Measurements from ENCODE around the gene ZNF678.
A peak's percentile ranks its signal among the peaks of the same experiment; 100 is the strongest.
"Not testable (repeated sequence)": the region's sequence is repeated elsewhere in the genome, so short reads cannot be mapped to it uniquely, and the experiment has no call there.

The ZNF678 gene

DNA sequence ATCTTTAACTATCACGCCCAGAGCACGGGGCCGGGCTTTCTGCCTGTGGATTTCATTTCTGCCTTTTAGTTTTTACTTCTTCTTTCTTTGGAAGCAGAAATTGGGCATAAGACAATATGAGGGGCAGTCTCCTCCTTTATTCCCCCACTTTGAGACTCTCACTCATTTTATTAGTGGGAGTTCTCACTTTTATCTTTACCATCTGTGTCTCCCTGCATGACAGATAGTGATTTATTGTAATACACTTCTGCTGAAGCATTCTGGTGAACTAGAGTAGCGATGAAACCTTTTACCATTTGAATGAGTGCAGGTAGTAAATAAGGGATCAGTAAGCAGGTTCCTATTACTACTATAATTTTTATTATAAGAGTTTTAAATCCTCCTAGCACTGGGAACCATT, 26.4 kb downstream of the ZNF678 start:
- not testable (repeated sequence) for ATAC-seq (replicated peaks); H3K27ac Mint-ChIP-seq; H3K36me3 Mint-ChIP-seq (ENCODE audit: insufficient read depth); H3K4me3 Mint-ChIP-seq; H3K9me3 Mint-ChIP-seq; DNase-seq; H3K27me3 Mint-ChIP-seq
- peaks cover 2 to 10% of the 10 kb centered on the region in 2 donors for H3K4me1 Mint-ChIP-seq (ENCODE audit: low read depth in 2 of 2)

DNA sequence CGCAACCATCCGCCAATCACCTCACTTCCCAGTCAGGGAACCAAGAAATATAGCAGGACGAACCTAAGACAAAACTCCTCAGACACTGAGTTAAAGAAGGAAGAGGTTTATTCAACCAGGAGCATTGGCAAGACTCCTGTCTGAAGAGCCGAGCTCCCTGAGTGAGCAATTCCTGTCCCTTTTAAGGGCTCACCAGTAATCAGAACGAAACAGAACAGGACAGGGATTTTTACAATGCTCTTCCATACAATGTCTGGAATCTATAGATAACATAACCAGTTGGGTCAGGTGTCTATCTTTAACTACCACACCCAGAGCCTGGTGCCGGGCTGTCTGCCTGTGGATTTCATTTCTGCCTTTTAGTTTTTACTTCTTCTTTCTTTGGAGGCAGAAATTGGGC, 32.9 kb downstream of the ZNF678 start:
- not testable (repeated sequence) for H3K4me3 Mint-ChIP-seq; H3K36me3 Mint-ChIP-seq (ENCODE audit: insufficient read depth); DNase-seq; ATAC-seq (replicated peaks); H3K27ac Mint-ChIP-seq; H3K27me3 Mint-ChIP-seq
- peaks cover 6 to 25% of the 10 kb centered on the region in 2 donors for H3K4me1 Mint-ChIP-seq (ENCODE audit: low read depth in 2 of 2)
- peaks cover 7 to 10% of the 10 kb centered on the region in 2 donors for H3K9me3 Mint-ChIP-seq

- no peak overlapping the region for H3K27ac Mint-ChIP-seq
- ATAC-seq (replicated peaks) (no peak), DNase-seq (no peak)
- H3K4me1 Mint-ChIP-seq (ENCODE audit: low read depth in 2 of 2) = peaks cover 11 to 44% of the 10 kb centered on the region in 2 donors
- H3K4me3 Mint-ChIP-seq = no peak overlapping the region
- no peaks in the 10 kb centered on the region for H3K36me3 Mint-ChIP-seq (ENCODE audit: insufficient read depth)
- peaks cover 0 to 3% of the 10 kb centered on the region in 2 donors for H3K9me3 Mint-ChIP-seq
- no peaks in the 10 kb centered on the region for H3K27me3 Mint-ChIP-seq
Observed at GRCh38 chr1:227603327-227603726, 40.0 kb downstream of the ZNF678 start.

DNA sequence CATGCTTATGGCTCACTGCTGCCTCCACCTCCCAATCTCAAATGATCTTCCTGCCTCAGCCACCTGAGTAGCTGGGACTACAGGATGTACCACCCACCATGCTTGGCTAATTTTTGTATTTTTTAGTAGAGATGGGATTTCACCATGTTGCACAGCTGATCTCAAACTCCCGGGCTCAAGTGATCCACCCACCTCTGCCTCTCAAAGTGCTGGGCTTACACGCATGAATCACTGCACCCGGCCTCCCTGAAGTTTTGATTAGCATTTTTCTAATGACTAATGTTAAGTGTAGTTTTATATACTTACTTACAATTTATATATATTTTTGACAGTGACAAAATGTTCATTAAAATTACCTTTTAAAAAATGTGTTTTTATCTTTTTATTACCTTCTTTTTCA, 41.1 kb downstream of the ZNF678 start:
- H3K36me3 Mint-ChIP-seq (ENCODE audit: insufficient read depth) = no peaks in the 10 kb centered on the region
- no peak for ATAC-seq (replicated peaks)
- H3K27ac Mint-ChIP-seq = peak overlapping the region in 1 of 2 donors; percentile 8
- DNase-seq = no peak
- H3K27me3 Mint-ChIP-seq = no peaks in the 10 kb centered on the region
- H3K4me3 Mint-ChIP-seq = no peak overlapping the region
- H3K4me1 Mint-ChIP-seq (ENCODE audit: low read depth in 2 of 2) = peaks cover 10 to 37% of the 10 kb centered on the region in 2 donors
- H3K9me3 Mint-ChIP-seq = peaks cover 0 to 3% of the 10 kb centered on the region in 2 donors

- H3K9me3 Mint-ChIP-seq; ATAC-seq (replicated peaks); DNase-seq; H3K27me3 Mint-ChIP-seq; H3K36me3 Mint-ChIP-seq (ENCODE audit: insufficient read depth): not testable (repeated sequence)
- peak overlapping the region; percentile 82 to 94 for H3K27ac Mint-ChIP-seq
- H3K4me1 Mint-ChIP-seq (ENCODE audit: low read depth in 2 of 2) = peaks cover 5 to 28% of the 10 kb centered on the region in 2 donors
- H3K4me3 Mint-ChIP-seq = peak overlapping the region in 1 of 2 donors; percentile 40
Observed at GRCh38 chr1:227606271-227606670, 42.9 kb downstream of the ZNF678 start.

DNA sequence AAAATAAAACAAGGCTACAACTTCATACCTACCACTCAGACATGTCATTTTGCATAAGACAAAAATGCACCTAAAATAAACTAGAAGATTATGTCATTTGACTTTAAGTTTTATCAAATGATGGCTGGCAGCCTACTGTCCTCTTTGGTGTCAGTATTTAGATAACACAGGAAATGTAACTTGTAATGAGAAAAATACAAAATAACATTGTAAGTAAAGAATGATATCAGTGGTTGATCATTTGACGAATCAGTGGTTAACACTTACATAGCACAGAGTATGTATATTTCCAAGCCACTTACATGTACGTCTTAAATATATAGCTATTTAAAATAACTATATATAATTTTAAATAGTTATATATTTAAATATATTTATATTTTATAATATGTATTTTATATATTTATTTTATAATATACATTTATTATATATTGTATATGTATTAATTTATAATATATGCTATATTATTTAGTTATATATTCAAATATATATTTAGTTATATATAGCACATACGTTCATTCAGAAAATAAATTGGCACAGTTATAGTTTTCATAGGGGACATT, 44.1 kb downstream of the ZNF678 start:
- Mint-ChIP-seq H3K27ac (peak overlapping the region; percentile 15 to 94), H3K27me3 (no peaks in the 10 kb centered on the region), H3K9me3 (peaks cover 0 to 2% of the 10 kb centered on the region in 2 donors), H3K36me3 (ENCODE audit: insufficient read depth) (peaks cover 2% of the 10 kb centered on the region), H3K4me3 (peak overlapping the region in 1 of 2 donors; percentile 40), H3K4me1 (ENCODE audit: low read depth in 2 of 2) (peaks cover 8 to 37% of the 10 kb centered on the region in 2 donors)
- ATAC-seq (replicated peaks) (peak; percentile 98), DNase-seq (no peak)

DNA sequence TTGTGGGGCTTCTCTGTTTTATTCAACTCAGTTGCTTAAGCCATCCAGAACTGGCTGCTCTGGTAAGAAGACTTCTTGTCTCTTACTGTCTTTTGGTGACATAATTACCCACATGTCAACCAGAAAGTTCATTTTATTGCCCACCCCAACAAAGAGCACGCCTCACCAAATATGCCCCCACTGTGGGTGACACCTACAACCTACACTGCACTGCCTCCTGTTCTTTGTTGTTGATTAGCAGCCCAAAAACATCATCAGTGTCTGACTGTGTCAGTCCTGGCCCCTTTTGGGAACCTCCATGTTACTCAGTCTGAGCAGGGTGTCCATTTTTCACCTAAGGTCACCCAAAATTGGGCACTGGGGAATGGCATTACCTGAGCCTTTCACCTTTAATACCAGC, 49.3 kb downstream of the ZNF678 start:
- H3K27ac Mint-ChIP-seq = peak overlapping the region in 1 of 2 donors; percentile 84
- peaks cover 7 to 24% of the 10 kb centered on the region in 2 donors for H3K4me1 Mint-ChIP-seq (ENCODE audit: low read depth in 2 of 2)
- no peak for DNase-seq
- no peaks in the 10 kb centered on the region for H3K27me3 Mint-ChIP-seq
- peaks cover 2 to 8% of the 10 kb centered on the region in 2 donors for H3K9me3 Mint-ChIP-seq
- H3K4me3 Mint-ChIP-seq = no peak overlapping the region
- peaks cover 6% of the 10 kb centered on the region for H3K36me3 Mint-ChIP-seq (ENCODE audit: insufficient read depth)
- no peak for ATAC-seq (replicated peaks)

DNA sequence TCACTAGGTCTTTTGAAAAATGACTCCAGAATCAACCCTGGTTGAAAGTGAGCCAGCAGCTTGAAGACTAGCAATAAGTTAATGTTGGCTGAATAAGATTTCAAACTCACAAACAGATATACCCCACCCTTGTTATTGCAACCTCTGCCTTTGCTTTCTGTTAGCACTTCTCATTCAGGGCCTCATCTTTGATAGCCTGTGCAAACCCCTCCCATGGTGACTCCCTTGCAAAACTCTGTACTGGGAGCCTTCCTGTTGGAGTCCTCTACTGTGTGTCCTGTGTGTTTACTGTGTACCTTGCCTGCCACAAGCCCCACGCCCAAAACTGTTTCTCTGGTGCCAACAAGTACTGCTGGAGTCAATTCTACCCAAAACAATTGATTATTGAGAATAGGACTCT, 50.2 kb downstream of the ZNF678 start:
- no peak overlapping the region for H3K4me3 Mint-ChIP-seq
- peak overlapping the region in 1 of 2 donors; percentile 84 for H3K27ac Mint-ChIP-seq
- H3K9me3 Mint-ChIP-seq = peaks cover 2 to 8% of the 10 kb centered on the region in 2 donors
- H3K27me3 Mint-ChIP-seq = no peaks in the 10 kb centered on the region
- DNase-seq (no peak), ATAC-seq (replicated peaks) (no peak)
- H3K36me3 Mint-ChIP-seq (ENCODE audit: insufficient read depth) = peaks cover 6% of the 10 kb centered on the region
- peaks cover 7 to 24% of the 10 kb centered on the region in 2 donors for H3K4me1 Mint-ChIP-seq (ENCODE audit: low read depth in 2 of 2)

DNA sequence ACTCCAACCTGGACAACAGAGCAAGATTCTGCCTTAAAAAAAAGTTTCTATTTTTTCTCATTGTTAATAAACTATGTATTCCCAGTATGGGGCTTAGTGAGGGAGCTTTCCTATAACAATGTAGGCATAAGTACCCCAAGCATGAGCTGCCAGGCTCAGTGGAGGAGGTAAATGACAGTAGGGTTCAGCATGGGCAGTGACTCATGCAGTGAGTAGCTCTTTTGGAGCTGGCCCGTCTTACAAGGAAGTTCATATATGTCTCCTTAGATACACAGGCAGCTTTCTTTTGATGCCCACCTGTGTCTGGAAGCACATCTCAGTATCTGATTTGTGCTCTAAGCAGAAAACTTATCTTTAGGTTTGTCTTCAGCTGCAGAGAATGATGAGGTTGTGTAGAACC, 57.9 kb downstream of the ZNF678 start:
- Mint-ChIP-seq H3K9me3 (peaks cover 9 to 13% of the 10 kb centered on the region in 2 donors), H3K4me1 (ENCODE audit: low read depth in 2 of 2) (peaks cover 0 to 5% of the 10 kb centered on the region in 2 donors), H3K36me3 (ENCODE audit: insufficient read depth) (no peaks in the 10 kb centered on the region), H3K4me3 (no peak overlapping the region), H3K27me3 (no peaks in the 10 kb centered on the region), H3K27ac (no peak overlapping the region)
- DNase-seq (no peak), ATAC-seq (replicated peaks) (no peak)

DNA sequence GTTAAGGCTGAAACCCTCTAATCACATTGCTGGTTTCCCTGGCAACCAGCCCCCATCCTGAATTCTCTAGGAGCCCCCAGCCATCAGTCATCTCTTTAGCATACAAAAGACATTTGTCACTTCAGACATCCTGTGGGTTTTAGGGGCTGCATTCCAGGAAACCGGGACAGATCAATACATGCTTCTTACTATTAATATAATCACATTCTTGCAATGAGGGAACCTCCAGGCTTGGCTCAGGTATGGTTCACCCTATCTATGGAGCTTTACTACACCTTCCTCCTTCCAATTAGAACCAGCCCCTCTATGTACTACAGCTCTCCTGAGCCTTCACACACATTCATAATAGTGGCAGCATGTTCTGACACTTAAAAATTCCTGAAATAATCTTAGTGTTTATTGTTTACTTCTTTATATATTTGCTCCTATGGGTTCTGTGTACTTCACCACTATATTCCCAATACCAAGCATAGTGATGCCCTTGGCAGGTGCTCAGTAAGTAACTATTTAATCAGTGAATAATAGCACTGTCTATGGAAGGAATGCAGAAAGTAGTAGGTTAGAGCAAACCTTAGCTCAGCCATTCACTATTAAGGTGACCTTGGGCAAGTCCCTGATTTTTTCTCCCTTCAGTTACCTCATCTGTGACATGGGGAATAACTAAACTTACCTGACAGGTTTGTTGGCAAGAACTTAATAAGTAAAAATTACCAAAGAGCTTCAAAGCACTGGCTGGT, 59.6 kb downstream of the ZNF678 start:
- Mint-ChIP-seq H3K9me3 (peaks cover 12 to 16% of the 10 kb centered on the region in 2 donors), H3K4me3 (no peak overlapping the region), H3K4me1 (ENCODE audit: low read depth in 2 of 2) (peaks cover 0 to 5% of the 10 kb centered on the region in 2 donors), H3K36me3 (ENCODE audit: insufficient read depth) (no peaks in the 10 kb centered on the region), H3K27me3 (no peaks in the 10 kb centered on the region), H3K27ac (no peak overlapping the region)
- ATAC-seq (replicated peaks) (no peak), DNase-seq (no peak)

DNA sequence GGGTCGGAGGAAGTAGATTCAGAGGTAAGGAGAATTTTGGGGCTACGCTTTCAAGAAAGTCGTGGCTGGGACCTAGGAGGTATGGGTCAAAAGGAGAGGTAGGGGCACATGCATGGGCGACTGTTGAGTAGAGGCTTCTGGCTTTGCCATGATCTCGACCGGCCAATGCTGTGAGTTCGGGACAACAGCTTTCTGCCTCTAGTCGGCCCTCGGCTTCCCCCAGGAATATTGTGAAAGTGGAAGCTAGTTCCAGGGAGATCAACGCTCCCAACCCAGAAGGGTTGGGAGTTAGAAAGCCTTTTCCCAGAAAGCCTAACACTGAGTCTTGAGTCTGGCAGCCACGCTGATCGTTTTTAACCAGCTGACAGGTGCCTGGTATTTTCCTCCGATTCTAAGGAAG, 69.0 kb downstream of the ZNF678 start:
- no peaks in the 10 kb centered on the region for H3K27me3 Mint-ChIP-seq
- H3K4me3 Mint-ChIP-seq = no peak overlapping the region
- H3K9me3 Mint-ChIP-seq = peaks cover 9 to 16% of the 10 kb centered on the region in 2 donors
- DNase-seq (no peak), ATAC-seq (replicated peaks) (no peak)
- no peak overlapping the region for H3K27ac Mint-ChIP-seq
- peaks cover 5% of the 10 kb centered on the region in 2 donors for H3K4me1 Mint-ChIP-seq (ENCODE audit: low read depth in 2 of 2)
- no peaks in the 10 kb centered on the region for H3K36me3 Mint-ChIP-seq (ENCODE audit: insufficient read depth)

DNA sequence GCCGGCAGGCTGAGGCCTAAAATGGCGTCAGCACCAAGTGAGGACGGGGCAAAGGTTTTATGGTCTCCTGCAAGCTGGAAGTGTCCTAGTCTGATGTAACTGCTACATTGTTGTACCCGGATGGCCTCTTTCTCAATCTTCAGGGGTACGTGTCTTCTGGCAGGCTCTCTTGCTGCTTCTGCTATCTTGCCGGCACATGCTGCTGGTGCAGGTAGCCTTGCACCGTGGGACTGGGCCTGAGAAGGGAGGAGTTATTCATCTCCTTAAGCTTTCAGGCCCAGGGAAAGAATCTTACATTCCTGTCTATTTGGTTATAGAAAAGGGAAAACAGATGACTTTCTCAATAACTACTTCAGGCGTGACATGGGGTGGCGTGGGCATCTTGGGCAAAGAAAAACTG, 72.2 kb downstream of the ZNF678 start:
- no peak for DNase-seq
- H3K4me1 Mint-ChIP-seq (ENCODE audit: low read depth in 2 of 2) = peaks cover 3 to 14% of the 10 kb centered on the region in 2 donors
- H3K4me3 Mint-ChIP-seq = no peak overlapping the region
- peaks cover 17 to 20% of the 10 kb centered on the region in 2 donors for H3K9me3 Mint-ChIP-seq
- no peak for ATAC-seq (replicated peaks)
- H3K27me3 Mint-ChIP-seq = no peaks in the 10 kb centered on the region
- peaks cover 2% of the 10 kb centered on the region for H3K36me3 Mint-ChIP-seq (ENCODE audit: insufficient read depth)
- no peak overlapping the region for H3K27ac Mint-ChIP-seq

DNA sequence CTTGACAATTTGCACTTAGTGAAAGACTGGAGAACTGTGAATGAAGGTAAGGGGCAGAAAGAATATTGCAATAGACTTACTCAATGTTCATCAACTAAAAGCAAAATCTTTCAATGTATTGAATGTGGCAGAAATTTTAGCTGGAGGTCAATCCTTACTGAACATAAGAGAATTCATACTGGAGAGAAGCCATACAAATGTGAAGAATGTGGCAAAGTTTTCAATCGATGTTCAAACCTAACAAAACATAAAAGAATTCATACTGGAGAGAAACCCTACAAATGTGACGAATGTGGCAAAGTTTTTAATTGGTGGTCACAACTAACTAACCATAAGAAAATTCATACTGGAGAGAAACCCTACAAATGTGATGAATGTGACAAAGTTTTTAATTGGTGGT, 91.1 kb downstream of the ZNF678 start:
- no peak for ATAC-seq (replicated peaks)
- DNase-seq = no peak
- Mint-ChIP-seq H3K36me3 (ENCODE audit: insufficient read depth) (peaks cover 13% of the 10 kb centered on the region), H3K4me1 (ENCODE audit: low read depth in 2 of 2) (no peaks in the 10 kb centered on the region), H3K9me3 (peaks cover 5 to 13% of the 10 kb centered on the region in 2 donors), H3K27ac (no peak overlapping the region), H3K27me3 (no peaks in the 10 kb centered on the region), H3K4me3 (no peak overlapping the region)
